Measurements from ENCODE around the gene WDR54.

DNA sequence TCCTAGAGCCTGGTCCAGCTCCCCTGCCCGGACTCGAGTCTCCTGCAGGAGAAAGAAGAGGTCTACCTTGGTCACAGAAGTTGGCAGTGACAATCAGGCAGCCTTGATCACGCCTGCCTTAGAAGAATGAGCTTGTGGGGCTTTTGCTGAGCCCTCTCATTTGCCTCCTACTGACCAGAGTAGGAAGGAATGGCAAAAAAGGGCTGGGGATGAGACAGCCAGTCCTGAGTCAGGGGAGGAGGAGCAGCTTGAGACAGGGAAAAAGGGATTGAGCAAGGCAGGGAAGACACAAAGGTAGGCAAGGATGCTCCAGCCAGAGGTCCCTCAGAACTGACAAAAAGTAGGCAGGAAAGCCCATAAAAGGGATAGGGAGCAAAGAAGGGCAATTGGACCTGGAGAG lies 6.0 kb downstream of the WDR54 start:
- TF ChIP-seq, protein P1, sequence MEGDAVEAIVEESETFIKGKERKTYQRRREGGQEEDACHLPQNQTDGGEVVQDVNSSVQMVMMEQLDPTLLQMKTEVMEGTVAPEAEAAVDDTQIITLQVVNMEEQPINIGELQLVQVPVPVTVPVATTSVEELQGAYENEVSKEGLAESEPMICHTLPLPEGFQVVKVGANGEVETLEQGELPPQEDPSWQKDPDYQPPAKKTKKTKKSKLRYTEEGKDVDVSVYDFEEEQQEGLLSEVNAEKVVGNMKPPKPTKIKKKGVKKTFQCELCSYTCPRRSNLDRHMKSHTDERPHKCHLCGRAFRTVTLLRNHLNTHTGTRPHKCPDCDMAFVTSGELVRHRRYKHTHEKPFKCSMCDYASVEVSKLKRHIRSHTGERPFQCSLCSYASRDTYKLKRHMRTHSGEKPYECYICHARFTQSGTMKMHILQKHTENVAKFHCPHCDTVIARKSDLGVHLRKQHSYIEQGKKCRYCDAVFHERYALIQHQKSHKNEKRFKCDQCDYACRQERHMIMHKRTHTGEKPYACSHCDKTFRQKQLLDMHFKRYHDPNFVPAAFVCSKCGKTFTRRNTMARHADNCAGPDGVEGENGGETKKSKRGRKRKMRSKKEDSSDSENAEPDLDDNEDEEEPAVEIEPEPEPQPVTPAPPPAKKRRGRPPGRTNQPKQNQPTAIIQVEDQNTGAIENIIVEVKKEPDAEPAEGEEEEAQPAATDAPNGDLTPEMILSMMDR (IDR thresholded peaks at IDR 0.05): no peak
- TF ChIP-seq, protein P2, sequence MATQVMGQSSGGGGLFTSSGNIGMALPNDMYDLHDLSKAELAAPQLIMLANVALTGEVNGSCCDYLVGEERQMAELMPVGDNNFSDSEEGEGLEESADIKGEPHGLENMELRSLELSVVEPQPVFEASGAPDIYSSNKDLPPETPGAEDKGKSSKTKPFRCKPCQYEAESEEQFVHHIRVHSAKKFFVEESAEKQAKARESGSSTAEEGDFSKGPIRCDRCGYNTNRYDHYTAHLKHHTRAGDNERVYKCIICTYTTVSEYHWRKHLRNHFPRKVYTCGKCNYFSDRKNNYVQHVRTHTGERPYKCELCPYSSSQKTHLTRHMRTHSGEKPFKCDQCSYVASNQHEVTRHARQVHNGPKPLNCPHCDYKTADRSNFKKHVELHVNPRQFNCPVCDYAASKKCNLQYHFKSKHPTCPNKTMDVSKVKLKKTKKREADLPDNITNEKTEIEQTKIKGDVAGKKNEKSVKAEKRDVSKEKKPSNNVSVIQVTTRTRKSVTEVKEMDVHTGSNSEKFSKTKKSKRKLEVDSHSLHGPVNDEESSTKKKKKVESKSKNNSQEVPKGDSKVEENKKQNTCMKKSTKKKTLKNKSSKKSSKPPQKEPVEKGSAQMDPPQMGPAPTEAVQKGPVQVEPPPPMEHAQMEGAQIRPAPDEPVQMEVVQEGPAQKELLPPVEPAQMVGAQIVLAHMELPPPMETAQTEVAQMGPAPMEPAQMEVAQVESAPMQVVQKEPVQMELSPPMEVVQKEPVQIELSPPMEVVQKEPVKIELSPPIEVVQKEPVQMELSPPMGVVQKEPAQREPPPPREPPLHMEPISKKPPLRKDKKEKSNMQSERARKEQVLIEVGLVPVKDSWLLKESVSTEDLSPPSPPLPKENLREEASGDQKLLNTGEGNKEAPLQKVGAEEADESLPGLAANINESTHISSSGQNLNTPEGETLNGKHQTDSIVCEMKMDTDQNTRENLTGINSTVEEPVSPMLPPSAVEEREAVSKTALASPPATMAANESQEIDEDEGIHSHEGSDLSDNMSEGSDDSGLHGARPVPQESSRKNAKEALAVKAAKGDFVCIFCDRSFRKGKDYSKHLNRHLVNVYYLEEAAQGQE (IDR thresholded peaks at IDR 0.05; ENCODE audit: insufficient read depth in 1 of 2, low read depth in 2 of 2, low read length in 1 of 2): no peak
